ENCODE data around the gene RRAD.

DNA sequence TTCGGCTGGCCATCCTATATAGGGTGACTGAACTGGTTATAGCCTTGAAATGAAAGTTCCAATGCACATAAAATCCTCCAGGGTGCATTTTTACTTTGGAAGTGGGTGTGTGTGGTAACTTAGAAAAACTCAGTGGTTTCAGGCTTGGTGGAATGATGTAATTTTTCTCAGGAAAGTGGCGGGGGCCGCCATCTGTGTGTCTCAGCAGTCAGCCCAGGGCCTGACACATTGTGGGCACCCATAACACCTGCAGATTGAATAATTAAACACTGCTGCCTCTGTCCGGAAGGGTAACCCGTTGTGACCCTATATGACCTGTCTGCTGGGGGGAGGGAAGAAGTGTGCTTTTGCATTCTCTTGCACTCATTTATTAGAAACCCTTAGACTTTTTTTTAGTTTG, 47.3 kb downstream of the RRAD start:
- TF ChIP-seq, protein P1, sequence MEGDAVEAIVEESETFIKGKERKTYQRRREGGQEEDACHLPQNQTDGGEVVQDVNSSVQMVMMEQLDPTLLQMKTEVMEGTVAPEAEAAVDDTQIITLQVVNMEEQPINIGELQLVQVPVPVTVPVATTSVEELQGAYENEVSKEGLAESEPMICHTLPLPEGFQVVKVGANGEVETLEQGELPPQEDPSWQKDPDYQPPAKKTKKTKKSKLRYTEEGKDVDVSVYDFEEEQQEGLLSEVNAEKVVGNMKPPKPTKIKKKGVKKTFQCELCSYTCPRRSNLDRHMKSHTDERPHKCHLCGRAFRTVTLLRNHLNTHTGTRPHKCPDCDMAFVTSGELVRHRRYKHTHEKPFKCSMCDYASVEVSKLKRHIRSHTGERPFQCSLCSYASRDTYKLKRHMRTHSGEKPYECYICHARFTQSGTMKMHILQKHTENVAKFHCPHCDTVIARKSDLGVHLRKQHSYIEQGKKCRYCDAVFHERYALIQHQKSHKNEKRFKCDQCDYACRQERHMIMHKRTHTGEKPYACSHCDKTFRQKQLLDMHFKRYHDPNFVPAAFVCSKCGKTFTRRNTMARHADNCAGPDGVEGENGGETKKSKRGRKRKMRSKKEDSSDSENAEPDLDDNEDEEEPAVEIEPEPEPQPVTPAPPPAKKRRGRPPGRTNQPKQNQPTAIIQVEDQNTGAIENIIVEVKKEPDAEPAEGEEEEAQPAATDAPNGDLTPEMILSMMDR (IDR thresholded peaks at IDR 0.05), result peak in 2 of 7 experiments; percentile 7 to 9
- TF ChIP-seq POLR2A (IDR thresholded peaks at IDR 0.05), result no peak

Data from body of pancreas (tissue), 4 donors.